Measurements from ENCODE around the gene G6PC2. TPM values are rescaled to one million over a fixed set of nuclear protein-coding genes. Genes with fewer than 3 reads are reported as not detected.

G6PC2 gene
- total and polyA plus RNA-seq, 2 of the 8 experiments (the other 6 are each of a cell fraction or from before 2014, with no cell fraction given), result not detected

DNA sequence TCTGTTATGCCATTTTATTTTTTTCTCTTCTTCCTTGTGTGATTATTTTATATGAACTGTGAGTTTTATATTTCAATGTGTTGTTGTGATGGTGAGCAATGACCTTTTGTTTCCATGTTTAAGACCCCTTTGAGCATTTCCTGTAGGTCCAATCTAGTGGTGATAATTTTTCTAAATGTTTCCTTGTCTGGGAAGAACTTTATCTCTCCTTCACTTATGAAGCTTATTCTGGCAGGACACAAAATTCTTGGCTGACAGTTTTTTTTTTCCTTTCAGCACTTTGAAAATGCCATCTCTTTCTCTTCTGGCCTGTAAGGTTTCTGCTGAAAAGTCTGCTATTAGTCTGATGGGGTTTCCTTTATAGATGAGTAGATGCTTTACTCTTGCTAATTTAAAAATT lies 53.2 kb downstream of the G6PC2 start:
- Histone ChIP-seq H2BK120ac (replicated peaks; ENCODE audit: low read depth, low read length) (no peak overlapping the region), H3K23ac (ENCODE audit: insufficient read length) (no peak overlapping the region), H2BK5ac (ENCODE audit: low read depth, low read length) (no peak overlapping the region), H4K8ac (ENCODE audit: extremely low read depth, insufficient read depth, low read length) (no peak overlapping the region), H3K79me2 (ENCODE audit: control insufficient read depth in 1 of 2, insufficient read depth in 2 of 2, low read length in 2 of 2) (no peaks in the 10 kb centered on the region), H3K56ac (replicated peaks; ENCODE audit: insufficient read length, low read depth, low read length) (no peak overlapping the region), H2BK12ac (ENCODE audit: low read depth, low read length) (no peak overlapping the region), H3K4me1 (replicated peaks in 1 of 4; ENCODE audit: control insufficient read depth in 3 of 4, insufficient read depth in 4 of 4, low read length in 3 of 4) (no peaks in the 10 kb centered on the region), H2AFZ (ENCODE audit: low read length) (no peak overlapping the region), H3K9me3 (ENCODE audit: insufficient read depth in 2 of 2, low read depth in 1 of 2, low read length in 1 of 2) (no peaks in the 10 kb centered on the region), H2BK20ac (ENCODE audit: low read length) (no peak overlapping the region), H3K27me3 (replicated peaks in 1 of 4; ENCODE audit: control insufficient read depth in 3 of 4, extremely low read depth in 1 of 4, insufficient read depth in 3 of 4, low read length in 3 of 4) (no peaks in the 10 kb centered on the region; a peak in 1 of 7 replicates), H3K36me3 (ENCODE audit: control insufficient read depth in 2 of 4, insufficient read depth in 4 of 4, low read length in 3 of 4) (no peaks in the 10 kb centered on the region), H3K9ac (replicated peaks in 1 of 4; ENCODE audit: extremely low read depth in 1 of 4, low read depth in 3 of 4, low read length in 3 of 4) (no peak overlapping the region), H3K79me1 (ENCODE audit: low read depth, low read length) (no peaks in the 10 kb centered on the region), H3K27ac (ENCODE audit: low read depth, low read length) (no peak overlapping the region), H3K4me3 (ENCODE audit: extremely low read depth in 1 of 4, insufficient read depth in 2 of 4, low read depth in 3 of 4, low read length in 4 of 4) (no peak overlapping the region), H4K20me1 (replicated peaks in 1 of 2; ENCODE audit: control insufficient read depth in 1 of 2, insufficient read depth in 2 of 2, low read length in 2 of 2) (no peaks in the 10 kb centered on the region), H3K4ac (replicated peaks; ENCODE audit: insufficient read length, low read depth, low read length) (no peak overlapping the region), H3K14ac (ENCODE audit: insufficient read length) (no peak overlapping the region), H3K23me2 (ENCODE audit: low read depth, low read length) (no peaks in the 10 kb centered on the region), H3K18ac (ENCODE audit: extremely low read depth, low read length) (no peak overlapping the region), H2BK15ac (ENCODE audit: low read length) (no peak overlapping the region), H4K5ac (ENCODE audit: insufficient read length, low read depth, low read length) (no peak overlapping the region), H4K91ac (replicated peaks; ENCODE audit: insufficient read length, low read length) (no peak overlapping the region), H3K4me2 (ENCODE audit: insufficient read depth in 1 of 2, low read depth in 2 of 2, low read length in 2 of 2) (no peak overlapping the region), H2AK5ac (ENCODE audit: low read depth, low read length) (no peak overlapping the region)
- CTCF ChIA-PET (ENCODE audit: partially characterized antibody), result no interaction called here
- POLR2A ChIA-PET (ENCODE audit: partially characterized antibody), result no interaction called here
- FAIRE-seq (no peak), DNase-seq (ENCODE audit: low read depth in 1 of 2, low spot score in 2 of 2) (no peak)
- TF ChIP-seq TBP (IDR thresholded peaks at IDR 0.05; ENCODE audit: low read depth, low read length) (no peak), ZNF274 (IDR thresholded peaks at IDR 0.05; ENCODE audit: borderline replicate concordance, extremely low read depth, low read length) (no peak), MAFK (IDR thresholded peaks at IDR 0.05; ENCODE audit: low read depth, low read length) (no peak), KDM5A (IDR thresholded peaks at IDR 0.05; ENCODE audit: low read length) (no peak), EZH2 (IDR thresholded peaks at IDR 0.05; ENCODE audit: low read depth, low read length, severe bottlenecking) (no peak), BACH1 (IDR thresholded peaks at IDR 0.05; ENCODE audit: low read length) (no peak), E2F6 (IDR thresholded peaks at IDR 0.05) (no peak), JUN (IDR thresholded peaks at IDR 0.05; ENCODE audit: low read depth, low read length) (no peak), BCL11A (IDR thresholded peaks at IDR 0.05; ENCODE audit: low read depth in 2 of 2, low read length in 2 of 2) (no peak), KDM1A (IDR thresholded peaks at IDR 0.05; ENCODE audit: borderline replicate concordance, low read length) (no peak), TAF7 (optimal IDR thresholded peaks at IDR 0.05; ENCODE audit: borderline replicate concordance, low read depth, low read length) (no peak), POU5F1 (IDR thresholded peaks at IDR 0.05; ENCODE audit: low read depth, low read length) (no peak)
